HepG2 (cell line): ENCODE results near the gene CAMK2G. TPM values are rescaled to one million over a fixed set of nuclear protein-coding genes. Genes with fewer than 3 reads are reported as not detected.
A peak's percentile ranks its signal among the peaks of the same experiment; 100 is the strongest.

Experiments
- HES4 ChIP-seq: sonication (generic); formaldehyde crosslinking; IDR thresholded peaks from 2 replicates; pipeline ENCODE4 v1.9.0; 2021; ENCODE audit warnings: mild to moderate bottlenecking, missing genetic modification reagents, borderline replicate concordance
- HOXA3 ChIP-seq: sonication (generic); formaldehyde crosslinking; IDR thresholded peaks from 2 replicates; pipeline ENCODE4 v1.5.0; 2020; ENCODE audit warnings: missing genetic modification reagents
- NR2F2 ChIP-seq: IDR thresholded peaks from 2 replicates; pipeline ENCODE4 v1.6.1; 2012; ENCODE audit warnings: low read depth, inconsistent platforms, borderline replicate concordance
- POLR2AphosphoS5 ChIP-seq: IDR thresholded peaks from 2 replicates; pipeline ENCODE4 v1.6.1; 2012; ENCODE audit warnings: low read depth, low read length
- PRMT3 ChIP-seq: sonication (generic); formaldehyde crosslinking; IDR thresholded peaks from 2 replicates; pipeline ENCODE4 v1.8.1; 2022; ENCODE audit warnings: low read depth, mild to moderate bottlenecking, moderate library complexity, missing genetic modification reagents, borderline replicate concordance
- SNAI1 ChIP-seq: sonication (generic); formaldehyde crosslinking; IDR thresholded peaks from 2 replicates; pipeline ENCODE4 v1.5.0; 2020; ENCODE audit warnings: mild to moderate bottlenecking, missing genetic modification reagents, borderline replicate concordance
- THAP7 ChIP-seq: sonication (generic); formaldehyde crosslinking; IDR thresholded peaks from 2 replicates; pipeline ENCODE4 v1.8.1; 2023; ENCODE audit warnings: mild to moderate bottlenecking, missing genetic modification reagents
- ZEB1 ChIP-seq: IDR thresholded peaks from 2 replicates; pipeline ENCODE4 v1.6.1; 2012; ENCODE audit warnings: mild to moderate bottlenecking, low read depth, inconsistent platforms; ENCODE audit not compliant: insufficient replicate concordance
- ZNF234 ChIP-seq: sonication (generic); formaldehyde crosslinking; conservative IDR thresholded peaks from 2 replicates; pipeline ENCODE4 v1.5.1; 2020; ENCODE audit warnings: mild to moderate bottlenecking, missing genetic modification reagents
- ZNF687 ChIP-seq: sonication (generic); formaldehyde crosslinking; IDR thresholded peaks from 2 replicates; pipeline ENCODE4 v1.5.1; 2020; ENCODE audit warnings: mild to moderate bottlenecking, missing genetic modification reagents, moderate library complexity
- ZNF710 ChIP-seq: sonication (generic); formaldehyde crosslinking; IDR thresholded peaks from 2 replicates; pipeline ENCODE4 v1.5.0; 2020; ENCODE audit warnings: mild to moderate bottlenecking, missing genetic modification reagents, borderline replicate concordance
- polyA plus RNA-seq, 8 experiments: library from polyadenylated mRNA; depleted of rRNA in 3 of 8; stranded (reverse) in 7 of 8; unstranded in 1 of 8; fragments of >200 nt; fragmentation: Illumina TruSeq in 4 of 8; extraction: Trizol in 4 of 8; gene quantifications; 2 replicates each; pipeline versions ENCODE4 v1.2.1 to v1.2.3, GENCODE V29; 2011 to 2016; ENCODE audit warnings: low read depth in 4 of 8, missing spikeins in 1 of 8, mixed read lengths in 1 of 8; ENCODE audit not compliant: insufficient read depth in 1 of 8
- total RNA-seq, 5 experiments: library from RNA; depleted of rRNA; stranded (reverse); fragments of >200 nt; fragmentation: Illumina TruSeq; extraction: Trizol; gene quantifications; 2 replicates each; pipeline ENCODE4 v1.2.3, GENCODE V29; 2016; ENCODE audit warnings: low read depth in 1 of 5
- TF ChIP-seq, protein P1 (sequence below): sonication (generic); formaldehyde crosslinking; IDR thresholded peaks from 2 replicates; pipeline ENCODE4 v1.4.0; 2020; ENCODE audit warnings: missing genetic modification reagents, borderline replicate concordance
- TF ChIP-seq, protein P2 (sequence below): sonication (generic); formaldehyde crosslinking; IDR thresholded peaks from 2 replicates; pipeline ENCODE4 v1.4.0; 2020; ENCODE audit warnings: missing genetic modification reagents
- TF ChIP-seq, protein P3 (sequence below): sonication (generic); formaldehyde crosslinking; IDR thresholded peaks from 2 replicates; pipeline ENCODE4 v1.4.0; 2020; ENCODE audit warnings: mild to moderate bottlenecking, missing genetic modification reagents

Gene CAMK2G
- total and polyA plus RNA-seq, 2 of the 13 experiments (the other 11 are each of a cell fraction or from before 2014, with no cell fraction given): 15.9 to 18.8 TPM

- TF ChIP-seq ZNF710 (CRISPR knock-in tag): peak; percentile 45; the same call in 1 of the 2 replicates
- 0 out of 2 replicates have a peak, but pooled peaks have one; percentile 32 for TF ChIP-seq ZNF234
- TF ChIP-seq ZNF687 (CRISPR knock-in tag): peak; percentile 83
- TF ChIP-seq, protein P1, sequence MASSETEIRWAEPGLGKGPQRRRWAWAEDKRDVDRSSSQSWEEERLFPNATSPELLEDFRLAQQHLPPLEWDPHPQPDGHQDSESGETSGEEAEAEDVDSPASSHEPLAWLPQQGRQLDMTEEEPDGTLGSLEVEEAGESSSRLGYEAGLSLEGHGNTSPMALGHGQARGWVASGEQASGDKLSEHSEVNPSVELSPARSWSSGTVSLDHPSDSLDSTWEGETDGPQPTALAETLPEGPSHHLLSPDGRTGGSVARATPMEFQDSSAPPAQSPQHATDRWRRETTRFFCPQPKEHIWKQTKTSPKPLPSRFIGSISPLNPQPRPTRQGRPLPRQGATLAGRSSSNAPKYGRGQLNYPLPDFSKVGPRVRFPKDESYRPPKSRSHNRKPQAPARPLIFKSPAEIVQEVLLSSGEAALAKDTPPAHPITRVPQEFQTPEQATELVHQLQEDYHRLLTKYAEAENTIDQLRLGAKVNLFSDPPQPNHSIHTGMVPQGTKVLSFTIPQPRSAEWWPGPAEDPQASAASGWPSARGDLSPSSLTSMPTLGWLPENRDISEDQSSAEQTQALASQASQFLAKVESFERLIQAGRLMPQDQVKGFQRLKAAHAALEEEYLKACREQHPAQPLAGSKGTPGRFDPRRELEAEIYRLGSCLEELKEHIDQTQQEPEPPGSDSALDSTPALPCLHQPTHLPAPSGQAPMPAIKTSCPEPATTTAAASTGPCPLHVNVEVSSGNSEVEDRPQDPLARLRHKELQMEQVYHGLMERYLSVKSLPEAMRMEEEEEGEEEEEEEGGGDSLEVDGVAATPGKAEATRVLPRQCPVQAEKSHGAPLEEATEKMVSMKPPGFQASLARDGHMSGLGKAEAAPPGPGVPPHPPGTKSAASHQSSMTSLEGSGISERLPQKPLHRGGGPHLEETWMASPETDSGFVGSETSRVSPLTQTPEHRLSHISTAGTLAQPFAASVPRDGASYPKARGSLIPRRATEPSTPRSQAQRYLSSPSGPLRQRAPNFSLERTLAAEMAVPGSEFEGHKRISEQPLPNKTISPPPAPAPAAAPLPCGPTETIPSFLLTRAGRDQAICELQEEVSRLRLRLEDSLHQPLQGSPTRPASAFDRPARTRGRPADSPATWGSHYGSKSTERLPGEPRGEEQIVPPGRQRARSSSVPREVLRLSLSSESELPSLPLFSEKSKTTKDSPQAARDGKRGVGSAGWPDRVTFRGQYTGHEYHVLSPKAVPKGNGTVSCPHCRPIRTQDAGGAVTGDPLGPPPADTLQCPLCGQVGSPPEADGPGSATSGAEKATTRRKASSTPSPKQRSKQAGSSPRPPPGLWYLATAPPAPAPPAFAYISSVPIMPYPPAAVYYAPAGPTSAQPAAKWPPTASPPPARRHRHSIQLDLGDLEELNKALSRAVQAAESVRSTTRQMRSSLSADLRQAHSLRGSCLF (CRISPR knock-in tag): no peak
- TF ChIP-seq THAP7 (CRISPR knock-in tag): no peak
- peak; percentile 45; the same call in 1 of the 2 replicates for TF ChIP-seq HOXA3 (CRISPR knock-in tag)
- no peak for TF ChIP-seq NR2F2
- TF ChIP-seq PRMT3: 0 out of 2 replicates have a peak, but pooled peaks have one; percentile 69
- TF ChIP-seq, protein P2, sequence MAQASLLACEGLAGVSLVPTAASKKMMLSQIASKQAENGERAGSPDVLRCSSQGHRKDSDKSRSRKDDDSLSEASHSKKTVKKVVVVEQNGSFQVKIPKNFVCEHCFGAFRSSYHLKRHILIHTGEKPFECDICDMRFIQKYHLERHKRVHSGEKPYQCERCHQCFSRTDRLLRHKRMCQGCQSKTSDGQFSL: 0 out of 2 replicates have a peak, but pooled peaks have one; percentile 29
- 0 out of 2 replicates have a peak, but pooled peaks have one; percentile 35 for TF ChIP-seq HES4 (CRISPR knock-in tag)
- no peak; the same call in 1 of the 2 replicates for TF ChIP-seq SNAI1
- TF ChIP-seq, protein P3, sequence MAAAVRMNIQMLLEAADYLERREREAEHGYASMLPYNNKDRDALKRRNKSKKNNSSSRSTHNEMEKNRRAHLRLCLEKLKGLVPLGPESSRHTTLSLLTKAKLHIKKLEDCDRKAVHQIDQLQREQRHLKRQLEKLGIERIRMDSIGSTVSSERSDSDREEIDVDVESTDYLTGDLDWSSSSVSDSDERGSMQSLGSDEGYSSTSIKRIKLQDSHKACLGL (CRISPR knock-in tag): peak; percentile 57; the same call in 1 of the 2 replicates
- peak; percentile 73 for TF ChIP-seq POLR2AphosphoS5
- TF ChIP-seq ZEB1: peak; percentile 66
Observed at GRCh38 chr10:73772281-73773151, 101.8 kb downstream of the CAMK2G start (continued).
